Glutamatergic neuron (in vitro differentiated cells): ENCODE measurements around the gene LRRC18. TPM values are rescaled to one million over a fixed set of nuclear protein-coding genes. Genes with fewer than 3 reads are reported as not detected.

Source experiments
- DNase-seq: peaks from one replicate; pipeline ENCODE4 v3.0.0; 2022
- H3K27ac Mint-ChIP-seq: one replicate; pipeline ENCODE4 v1.8.0; 2020; ENCODE audit warnings: mild to moderate bottlenecking, mixed read lengths, inconsistent platforms; ENCODE audit not compliant: unreplicated experiment
- H3K27me3 Mint-ChIP-seq: one replicate; pipeline ENCODE4 v1.8.0; 2020; ENCODE audit warnings: mild to moderate bottlenecking, moderate library complexity, mixed read lengths, inconsistent platforms; ENCODE audit not compliant: unreplicated experiment
- H3K36me3 Mint-ChIP-seq: one replicate; pipeline ENCODE4 v1.8.0; 2020; ENCODE audit warnings: mild to moderate bottlenecking, mixed read lengths, inconsistent platforms; ENCODE audit not compliant: unreplicated experiment
- H3K4me1 Mint-ChIP-seq: one replicate; pipeline ENCODE4 v1.8.0; 2020; ENCODE audit warnings: mild to moderate bottlenecking, low read depth, mixed read lengths, inconsistent platforms; ENCODE audit not compliant: unreplicated experiment
- H3K4me3 Mint-ChIP-seq: one replicate; pipeline ENCODE4 v1.8.0; 2020; ENCODE audit warnings: mild to moderate bottlenecking, mixed read lengths, inconsistent platforms; ENCODE audit not compliant: unreplicated experiment
- H3K9me3 Mint-ChIP-seq: one replicate; pipeline ENCODE4 v1.8.0; 2020; ENCODE audit warnings: mild to moderate bottlenecking, moderate library complexity, mixed read lengths, inconsistent platforms; ENCODE audit not compliant: unreplicated experiment
- total RNA-seq: library from RNA; stranded (reverse); fragmentation: NEBNext Ultra II Directional; extraction: Animal tissue kit (Norgen Biotek cat#: 25700); gene quantifications from one replicate; pipeline ENCODE4 v1.2.1, GENCODE V29; 2021; ENCODE audit not compliant: unreplicated experiment
- TF ChIP-seq, protein P1 (sequence below): fragments of 200-600 bp; sonication (generic); IDR thresholded peaks from one replicate; pipeline ENCODE4 v1.5.0; 2021; ENCODE audit not compliant: partially characterized antibody, unreplicated experiment

Gene LRRC18
- total RNA-seq, 1 donor from 2014 or later: not detected

DNA sequence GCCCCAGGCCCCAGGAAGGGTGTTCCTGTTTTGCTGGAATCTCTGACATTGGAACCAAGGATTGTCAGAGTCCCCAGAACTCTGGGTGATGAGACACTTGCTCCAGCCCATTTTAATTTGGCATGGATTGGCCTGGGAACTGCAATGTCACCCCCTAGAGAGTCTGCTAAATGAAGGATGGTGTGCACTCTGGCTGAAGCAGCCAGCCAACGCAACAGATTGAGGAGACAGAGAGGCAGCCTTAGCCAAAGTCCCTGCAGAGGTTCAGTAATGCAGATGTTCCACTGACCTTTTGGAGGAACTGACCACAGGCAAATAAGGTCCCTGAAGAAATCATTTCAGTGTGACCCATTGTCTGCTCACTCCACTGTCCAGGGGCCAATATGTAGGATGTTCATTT, 13.4 kb downstream of the LRRC18 start:
- Mint-ChIP-seq H3K27me3 (peaks cover 4% of the 10 kb centered on the region), H3K36me3 (peaks cover 5% of the 10 kb centered on the region), H3K9me3 (no peaks in the 10 kb centered on the region), H3K27ac (no peak overlapping the region), H3K4me1 (peaks cover 7% of the 10 kb centered on the region), H3K4me3 (no peak overlapping the region)
- TF ChIP-seq, protein P1, sequence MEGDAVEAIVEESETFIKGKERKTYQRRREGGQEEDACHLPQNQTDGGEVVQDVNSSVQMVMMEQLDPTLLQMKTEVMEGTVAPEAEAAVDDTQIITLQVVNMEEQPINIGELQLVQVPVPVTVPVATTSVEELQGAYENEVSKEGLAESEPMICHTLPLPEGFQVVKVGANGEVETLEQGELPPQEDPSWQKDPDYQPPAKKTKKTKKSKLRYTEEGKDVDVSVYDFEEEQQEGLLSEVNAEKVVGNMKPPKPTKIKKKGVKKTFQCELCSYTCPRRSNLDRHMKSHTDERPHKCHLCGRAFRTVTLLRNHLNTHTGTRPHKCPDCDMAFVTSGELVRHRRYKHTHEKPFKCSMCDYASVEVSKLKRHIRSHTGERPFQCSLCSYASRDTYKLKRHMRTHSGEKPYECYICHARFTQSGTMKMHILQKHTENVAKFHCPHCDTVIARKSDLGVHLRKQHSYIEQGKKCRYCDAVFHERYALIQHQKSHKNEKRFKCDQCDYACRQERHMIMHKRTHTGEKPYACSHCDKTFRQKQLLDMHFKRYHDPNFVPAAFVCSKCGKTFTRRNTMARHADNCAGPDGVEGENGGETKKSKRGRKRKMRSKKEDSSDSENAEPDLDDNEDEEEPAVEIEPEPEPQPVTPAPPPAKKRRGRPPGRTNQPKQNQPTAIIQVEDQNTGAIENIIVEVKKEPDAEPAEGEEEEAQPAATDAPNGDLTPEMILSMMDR: no peak
- no peak for DNase-seq

- Mint-ChIP-seq H3K27me3 (peaks cover 4% of the 10 kb centered on the region), H3K4me1 (peaks cover 7% of the 10 kb centered on the region), H3K9me3 (no peaks in the 10 kb centered on the region), H3K4me3 (no peak overlapping the region), H3K27ac (no peak overlapping the region), H3K36me3 (peaks cover 5% of the 10 kb centered on the region)
- TF ChIP-seq, protein P1: no peak
- no peak for DNase-seq
These were observed 14.7 kb downstream of the LRRC18 start for GRCh38 chr10:48924988-48925387.

- TF ChIP-seq, protein P1: no peak
- Mint-ChIP-seq H3K27ac (no peak overlapping the region), H3K9me3 (peaks cover 1% of the 10 kb centered on the region)
These were observed 15.9 kb downstream of the LRRC18 start for GRCh38 chr10:48923748-48924147.

DNA sequence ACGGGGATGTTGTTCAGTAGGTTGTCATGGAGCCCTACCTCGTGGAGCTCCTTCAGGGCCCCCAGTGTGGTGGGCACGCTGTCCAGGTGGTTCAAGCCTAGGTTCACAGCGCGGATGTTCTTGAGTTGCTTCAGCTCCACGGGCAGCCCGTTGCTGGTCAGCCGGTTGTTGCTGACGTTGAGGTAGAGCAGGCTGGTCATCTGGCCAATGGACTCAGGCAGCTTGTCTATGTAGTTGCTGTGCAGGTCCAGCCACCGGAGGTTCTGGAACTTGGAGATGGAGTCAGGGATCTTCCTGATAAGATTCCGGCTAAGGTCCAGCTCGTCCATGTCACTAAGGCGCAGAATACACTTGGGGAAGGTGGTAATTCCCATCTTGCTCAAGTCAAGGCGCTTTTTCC, 26.0 kb downstream of the LRRC18 start:
- Mint-ChIP-seq H3K4me1 (no peaks in the 10 kb centered on the region), H3K4me3 (no peak overlapping the region), H3K36me3 (no peaks in the 10 kb centered on the region), H3K27ac (no peak overlapping the region), H3K27me3 (peaks cover 2% of the 10 kb centered on the region), H3K9me3 (no peaks in the 10 kb centered on the region)
- no peak for DNase-seq
- TF ChIP-seq, protein P1: no peak

More at GRCh38 chr10:48923748-48924147, 15.9 kb downstream of the LRRC18 start:
- no peak for DNase-seq
- Mint-ChIP-seq H3K4me3 (no peak overlapping the region), H3K27me3 (peaks cover 2% of the 10 kb centered on the region), H3K36me3 (peaks cover 6% of the 10 kb centered on the region), H3K4me1 (peaks cover 7% of the 10 kb centered on the region)

GRCh38 chr10:48910548-48910947, 29.1 kb downstream of the LRRC18 start:
- H3K27me3 Mint-ChIP-seq: peaks cover 4% of the 10 kb centered on the region
- H3K4me3 Mint-ChIP-seq: no peak overlapping the region
- no peaks in the 10 kb centered on the region for H3K9me3 Mint-ChIP-seq
- no peak overlapping the region for H3K27ac Mint-ChIP-seq
- no peak for DNase-seq
- H3K4me1 Mint-ChIP-seq: no peaks in the 10 kb centered on the region
- no peaks in the 10 kb centered on the region for H3K36me3 Mint-ChIP-seq
- TF ChIP-seq, protein P1: no peak
